ENCODE measurements around the gene TAS2R39.

The TAS2R39 gene

GRCh38 chr7:143216686-143217085 is 33.5 kb downstream of the TAS2R39 start:
- no peak for DNase-seq

DNA sequence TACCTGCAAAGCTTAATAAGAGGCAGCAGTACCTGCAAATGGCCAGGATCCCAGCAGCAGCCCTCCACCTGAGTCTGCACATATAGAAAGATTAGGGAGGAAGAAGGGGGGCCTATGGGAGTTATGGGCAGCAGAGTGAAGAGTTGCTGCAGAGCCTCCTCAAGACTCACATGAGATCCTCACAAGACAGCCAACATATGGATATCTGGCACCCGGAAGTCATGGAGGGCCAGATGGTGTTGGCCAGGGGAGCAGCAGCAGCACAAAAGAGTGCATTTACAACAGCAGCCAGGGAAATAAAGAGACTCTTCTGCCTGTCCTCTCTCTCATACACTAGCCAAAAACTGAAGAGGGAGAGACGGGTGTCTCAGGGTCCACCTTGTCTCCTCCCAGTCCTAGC is 34.6 kb downstream of the TAS2R39 start:
- no peak for DNase-seq

DNA sequence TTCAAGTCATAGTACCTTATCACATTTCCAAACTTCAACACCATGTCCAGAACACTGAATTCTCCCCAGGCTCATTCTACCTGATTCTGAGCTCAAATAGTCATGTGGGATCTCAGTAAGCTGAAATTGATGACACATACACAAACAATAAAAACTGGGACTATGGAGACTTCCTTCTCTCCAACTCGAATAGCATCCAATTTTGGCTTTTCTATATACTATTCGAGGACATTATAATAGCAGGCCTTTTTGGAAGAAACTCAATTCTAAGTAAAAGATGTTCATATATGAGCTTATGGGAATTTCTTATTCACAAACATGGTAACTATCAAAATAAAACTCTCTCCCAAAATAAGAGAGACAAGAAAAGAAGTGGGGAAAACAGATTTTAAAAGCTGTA is 38.1 kb downstream of the TAS2R39 start:
- DNase-seq, result no peak

GRCh38 chr7:143221737-143222136 is 38.5 kb downstream of the TAS2R39 start, which contains the start of gene TAS2R40:
Gene TAS2R40 (plus strand): TSS chr7:143222037. CDS start chr7:143222079, 42 bp downstream.
- no peak for DNase-seq

DNA sequence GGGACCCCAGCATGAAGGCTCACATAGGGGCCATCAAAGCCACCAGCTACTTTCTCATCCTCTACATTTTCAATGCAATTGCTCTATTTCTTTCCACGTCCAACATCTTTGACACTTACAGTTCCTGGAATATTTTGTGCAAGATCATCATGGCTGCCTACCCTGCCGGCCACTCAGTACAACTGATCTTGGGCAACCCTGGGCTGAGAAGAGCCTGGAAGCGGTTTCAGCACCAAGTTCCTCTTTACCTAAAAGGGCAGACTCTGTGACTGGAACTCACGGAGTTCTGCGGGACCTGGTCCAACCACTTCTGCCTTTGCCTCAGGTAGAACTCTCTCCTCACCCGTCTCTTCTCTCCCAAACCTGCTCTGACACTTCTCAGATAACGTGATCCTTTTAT is 39.6 kb downstream of the TAS2R39 start:
- no peak for DNase-seq

DNA sequence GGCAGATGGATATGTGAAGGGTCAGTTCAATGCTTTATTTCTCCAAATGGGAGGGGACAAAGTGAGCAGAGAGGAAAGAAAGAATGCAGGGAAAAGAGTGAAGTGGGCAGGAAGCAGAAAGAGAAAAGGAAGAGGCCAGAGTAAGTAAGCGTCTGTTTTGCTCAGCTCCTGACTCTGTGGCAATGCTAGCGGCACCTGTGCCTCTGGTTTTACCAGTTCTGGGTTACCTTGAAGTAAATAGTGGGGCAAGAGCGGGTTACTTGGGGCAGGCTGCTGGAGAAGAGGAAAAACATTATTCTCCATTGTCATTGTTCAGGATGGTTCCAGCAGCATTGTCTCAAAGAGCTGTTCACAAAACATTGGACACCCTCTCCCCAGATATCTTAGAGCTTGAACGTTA is 40.6 kb downstream of the TAS2R39 start:
- no peak for DNase-seq

DNA sequence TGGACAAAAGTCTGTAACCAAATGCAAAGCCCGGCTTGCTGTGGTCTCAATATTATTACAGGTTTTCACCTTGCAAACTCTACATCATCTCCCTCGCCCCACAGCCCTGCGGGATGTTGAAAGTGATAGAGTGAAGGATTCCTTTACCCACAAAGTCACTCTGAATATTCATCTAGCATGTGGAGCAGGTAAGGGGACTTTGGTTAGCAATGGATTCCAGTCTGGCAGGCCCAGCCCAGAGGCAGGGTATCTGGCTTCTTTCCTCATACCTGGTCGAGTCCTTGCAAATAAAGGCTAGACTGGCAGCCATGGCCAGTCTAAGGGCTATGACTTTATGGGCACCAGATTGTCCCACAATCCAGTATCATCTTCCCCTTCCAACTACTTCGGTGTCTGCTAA is 41.8 kb downstream of the TAS2R39 start:
- no peak for DNase-seq

DNA sequence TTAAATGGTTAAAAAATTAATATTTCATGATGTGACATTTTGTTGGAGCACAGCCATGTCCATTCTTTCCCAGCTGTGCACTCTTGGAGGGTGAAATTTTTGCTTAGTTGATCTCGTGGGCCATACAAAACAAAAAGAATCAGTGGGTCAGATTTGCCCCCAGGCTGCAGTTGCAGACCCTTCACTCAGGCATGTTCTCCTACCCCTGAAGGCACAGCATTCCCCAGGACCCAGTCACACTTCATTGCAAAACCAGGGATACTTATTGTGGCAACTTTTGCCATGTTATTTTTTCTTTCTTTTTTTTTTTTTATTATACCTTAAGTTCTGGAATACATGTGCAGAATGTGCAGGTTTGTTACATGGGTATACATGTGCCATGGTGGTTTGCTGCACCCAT is 44.6 kb downstream of the TAS2R39 start:
- no peak for DNase-seq

GRCh38 chr7:143229054-143229790 is 46.0 kb downstream of the TAS2R39 start:
- DNase-seq, result no peak

- DNase-seq, result no peak
Measured at GRCh38 chr7:143230602-143231457, 47.6 kb downstream of the TAS2R39 start.

Measured in CD4-positive, alpha-beta T cell treated with Interleukin-12 subunit alpha and Interleukin-12 subunit beta, for 1 hour (primary cell).